ENCODE measurements around the gene DLG3. TPM values are rescaled to one million over a fixed set of nuclear protein-coding genes. Genes with fewer than 3 reads are reported as not detected.
"Not testable (repeated sequence)": the region's sequence is repeated elsewhere in the genome, so short reads cannot be mapped to it uniquely, and the experiment has no call there.

The DLG3 gene
- total RNA-seq, 2 donors from 2014 or later, result 17.3 to 18.7 TPM

- H3K27me3 ChIP-seq (replicated peaks; ENCODE audit: insufficient read depth), result no peaks in the 10 kb centered on the region
- H3K27ac ChIP-seq, result no peak overlapping the region
- ATAC-seq (ENCODE audit: insufficient number of reproducible peaks, low FRiP score, low read depth) (no peak), DNase-seq (ENCODE audit: low spot score) (no peak)
- no peaks in the 10 kb centered on the region for H3K4me1 ChIP-seq (ENCODE audit: control insufficient read depth in 1 of 2, low read depth in 2 of 2)
- no peak overlapping the region for H3K4me3 ChIP-seq
- H3K36me3 ChIP-seq, result peaks cover 4% of the 10 kb centered on the region
- no peaks in the 10 kb centered on the region for H3K9me3 ChIP-seq
- TF ChIP-seq CTCF (IDR thresholded peaks at IDR 0.05), result no peak
Observed at GRCh38 chrX:70505451-70505841, 60.8 kb downstream of the DLG3 start.

GRCh38 chrX:70508296-70508911, 63.8 kb downstream of the DLG3 start:
- Histone ChIP-seq H3K9me3 (no peaks in the 10 kb centered on the region), H3K36me3 (no peaks in the 10 kb centered on the region), H3K27me3 (replicated peaks; ENCODE audit: insufficient read depth) (no peaks in the 10 kb centered on the region), H3K4me1 (ENCODE audit: control insufficient read depth in 1 of 2, low read depth in 2 of 2) (no peaks in the 10 kb centered on the region), H3K27ac (no peak overlapping the region), H3K4me3 (no peak overlapping the region)
- no peak for ATAC-seq (ENCODE audit: insufficient number of reproducible peaks, low FRiP score, low read depth)
- no peak for TF ChIP-seq CTCF (IDR thresholded peaks at IDR 0.05)
- DNase-seq (ENCODE audit: low spot score), result no peak

- ATAC-seq (ENCODE audit: insufficient number of reproducible peaks, low FRiP score, low read depth), result no peak
- H3K27me3 ChIP-seq (replicated peaks; ENCODE audit: insufficient read depth), result no peaks in the 10 kb centered on the region
- no peak overlapping the region for H3K4me3 ChIP-seq
- H3K9me3 ChIP-seq, result no peaks in the 10 kb centered on the region
- no peak for TF ChIP-seq CTCF (IDR thresholded peaks at IDR 0.05)
- H3K4me1 ChIP-seq (ENCODE audit: control insufficient read depth in 1 of 2, low read depth in 2 of 2), result no peaks in the 10 kb centered on the region
- DNase-seq (ENCODE audit: low spot score), result no peak
- no peak overlapping the region for H3K27ac ChIP-seq
- H3K36me3 ChIP-seq, result no peaks in the 10 kb centered on the region
Observed at GRCh38 chrX:70509078-70509477, 64.4 kb downstream of the DLG3 start.

- not testable (repeated sequence) for H3K4me3 ChIP-seq; H3K27ac ChIP-seq; H3K36me3 ChIP-seq; DNase-seq (ENCODE audit: low spot score); H3K9me3 ChIP-seq; H3K4me1 ChIP-seq (ENCODE audit: control insufficient read depth in 1 of 2, low read depth in 2 of 2); H3K27me3 ChIP-seq (replicated peaks; ENCODE audit: insufficient read depth); ATAC-seq (ENCODE audit: insufficient number of reproducible peaks, low FRiP score, low read depth)
Observed at GRCh38 chrX:70515270-70515669, 70.6 kb downstream of the DLG3 start.

GRCh38 chrX:70515692-70516091, 71.1 kb downstream of the DLG3 start:
- not testable (repeated sequence) for H3K36me3 ChIP-seq; DNase-seq (ENCODE audit: low spot score); H3K4me3 ChIP-seq; ATAC-seq (ENCODE audit: insufficient number of reproducible peaks, low FRiP score, low read depth); H3K27me3 ChIP-seq (replicated peaks; ENCODE audit: insufficient read depth); H3K4me1 ChIP-seq (ENCODE audit: control insufficient read depth in 1 of 2, low read depth in 2 of 2); H3K27ac ChIP-seq; H3K9me3 ChIP-seq

GRCh38 chrX:70525733-70526132, 81.1 kb downstream of the DLG3 start:
- Histone ChIP-seq H3K4me3 (no peak overlapping the region), H3K9me3 (no peaks in the 10 kb centered on the region), H3K27ac (no peak overlapping the region), H3K27me3 (replicated peaks; ENCODE audit: insufficient read depth) (no peaks in the 10 kb centered on the region), H3K36me3 (no peaks in the 10 kb centered on the region), H3K4me1 (ENCODE audit: control insufficient read depth in 1 of 2, low read depth in 2 of 2) (no peaks in the 10 kb centered on the region)
- no peak for TF ChIP-seq CTCF (IDR thresholded peaks at IDR 0.05)
- ATAC-seq (ENCODE audit: insufficient number of reproducible peaks, low FRiP score, low read depth), result no peak
- no peak for DNase-seq (ENCODE audit: low spot score)
